Left lung (tissue), 10 donors: ENCODE measurements around the gene VOPP1. TPM values are rescaled to one million over a fixed set of nuclear protein-coding genes. Genes with fewer than 3 reads are reported as not detected.
A peak's percentile ranks its signal among the peaks of the same experiment; 100 is the strongest.

Experiments used
- ATAC-seq: fragments of 200-7000 bp; cut with Tn5 transposase; one replicate; pipeline ENCODE4 v1.9.1; 2020; ENCODE audit warnings: moderate library complexity
- DNase-seq, 4 donors: peaks; one replicate each; pipeline ENCODE4 v3.0.0-alpha.2; 2013 to 2020
- H3K27ac ChIP-seq, 2 donors: fragments of 200-600 bp; sonication (generic) in 1 of 2; one replicate each; pipeline versions ENCODE4 v1.5.0 to v1.8.0; 2020 to 2021
- H3K27me3 ChIP-seq, 2 donors: fragments of 200-600 bp; sonication (generic) in 1 of 2; one replicate each; pipeline versions ENCODE4 v1.5.0 to v1.8.0; 2020 to 2021
- H3K36me3 ChIP-seq, 2 donors: fragments of 200-600 bp; sonication (generic) in 1 of 2; one replicate each; pipeline versions ENCODE4 v1.5.0 to v1.8.0; 2020 to 2021
- H3K4me1 ChIP-seq, 2 donors: fragments of 200-600 bp; one replicate each; pipeline ENCODE4 v1.8.0; 2021
- H3K4me3 ChIP-seq, 2 donors: fragments of 200-600 bp; sonication (generic) in 1 of 2; one replicate each; pipeline versions ENCODE4 v1.5.0 to v1.8.0; 2020 to 2021; ENCODE audit warnings: mild to moderate bottlenecking in 1 of 2
- H3K9me3 ChIP-seq, 2 donors: fragments of 200-600 bp; sonication (generic) in 1 of 2; one replicate each; pipeline versions ENCODE4 v1.5.0 to v1.8.0; 2020 to 2021
- CTCF ChIP-seq, 2 donors: fragments of 200-600 bp; sonication (generic) in 1 of 2; IDR thresholded peaks; one replicate each; pipeline versions ENCODE4 v1.5.0 to v1.8.0; 2021; ENCODE audit warnings: antibody characterized with exemption in 2 of 2
- intact Hi-C, 2 donors: fragments of 100-400 bp; cut with DNase I; formaldehyde crosslinking; loops; one replicate each; pipeline versions ENCODE4 v1.11.2 to v1.14.2; 2022
- polyA plus RNA-seq, 6 donors: library from polyadenylated mRNA; unstranded; fragments of 120-200 nt; gene quantifications; one replicate each; pipeline ENCODE4 v1.2.1, GENCODE V29; 2013; ENCODE audit not compliant: insufficient read length in 6 of 6
- total RNA-seq, 2 donors: library from RNA; stranded (reverse); fragmentation: NEBNext Ultra II Directional; extraction: Animal tissue kit (Norgen Biotek cat#: 25700); gene quantifications; one replicate each; pipeline ENCODE4 v1.2.1, GENCODE V29; 2021
- donor health status: DM: no; HTN: yes; CAD: no.
- donor health status: DM: no; HTN: no; CAD: no.

VOPP1 gene
- total and polyA plus RNA-seq, 8 donors, result 35.4 to 68.5 (median 40.4) TPM

- no peak overlapping the region for H3K27ac ChIP-seq
- TF ChIP-seq CTCF (IDR thresholded peaks at IDR 0.05), result no peak
- no peak overlapping the region for H3K4me3 ChIP-seq
- H3K36me3 ChIP-seq, result no peaks in the 10 kb centered on the region
- ATAC-seq (no peak), DNase-seq (no peak)
- no peaks in the 10 kb centered on the region for H3K9me3 ChIP-seq
- intact Hi-C loops, result no loop called here
- H3K4me1 ChIP-seq, result peaks cover 0 to 44% of the 10 kb centered on the region in 2 donors
- no peaks in the 10 kb centered on the region for H3K27me3 ChIP-seq
Observed at GRCh38 chr7:55574051-55574717, 1.9 kb upstream of the VOPP1 start.

DNA sequence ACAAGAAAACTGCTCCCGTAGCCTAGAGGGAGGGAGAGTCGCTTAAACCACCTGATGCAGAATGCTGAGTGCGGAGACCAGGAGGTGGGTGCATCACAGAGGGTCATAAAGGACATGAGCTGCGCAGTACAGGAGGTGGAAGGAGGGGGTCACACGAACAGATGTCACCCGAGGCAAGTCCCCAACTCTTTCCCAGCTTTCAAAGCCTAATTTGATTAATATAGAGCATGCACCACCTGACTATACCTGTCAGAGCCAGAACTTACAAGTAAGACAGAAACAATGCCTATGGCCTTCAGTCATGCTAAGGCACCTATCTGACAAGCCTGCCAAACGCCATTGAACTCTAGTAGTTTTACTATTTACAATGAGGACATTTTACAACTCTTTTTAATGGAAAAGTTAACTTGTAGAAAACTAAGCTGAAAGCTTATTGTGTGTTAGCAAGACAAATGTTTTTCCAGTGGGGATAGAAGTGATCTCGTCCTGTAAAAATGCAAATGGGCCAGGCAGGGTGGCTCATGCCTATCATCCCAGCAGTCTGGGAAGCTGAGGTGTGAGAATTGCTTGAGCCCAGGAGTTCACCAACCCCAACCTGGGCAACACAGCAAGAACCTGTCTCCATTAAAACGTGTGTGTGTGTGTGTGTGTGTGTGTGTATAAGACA, 1.1 kb upstream of the VOPP1 start:
- intact Hi-C loops, result no loop called here
- peaks cover 0 to 52% of the 10 kb centered on the region in 2 donors for H3K4me1 ChIP-seq
- no peaks in the 10 kb centered on the region for H3K36me3 ChIP-seq
- TF ChIP-seq CTCF (IDR thresholded peaks at IDR 0.05), result no peak
- H3K27me3 ChIP-seq, result no peaks in the 10 kb centered on the region
- DNase-seq, result no peak
- ATAC-seq, result no peak
- H3K27ac ChIP-seq, result peak overlapping the region in 1 of 2 donors; percentile 95
- H3K4me3 ChIP-seq, result peak overlapping the region in 1 of 2 donors; percentile 96
- no peaks in the 10 kb centered on the region for H3K9me3 ChIP-seq

GRCh38 chr7:55571511-55572377, 558 bp downstream of the VOPP1 start:
- ATAC-seq (peak; percentile 62), DNase-seq (peak; percentile 46 to 93 (median 58))
- intact Hi-C loops, result no loop called here
- no peak for TF ChIP-seq CTCF (IDR thresholded peaks at IDR 0.05)
- Histone ChIP-seq H3K36me3 (no peaks in the 10 kb centered on the region), H3K4me1 (peaks cover 0 to 52% of the 10 kb centered on the region in 2 donors), H3K9me3 (no peaks in the 10 kb centered on the region), H3K4me3 (peak overlapping the region; percentile 89 to 96), H3K27ac (peak overlapping the region; percentile 85 to 95), H3K27me3 (no peaks in the 10 kb centered on the region)

DNA sequence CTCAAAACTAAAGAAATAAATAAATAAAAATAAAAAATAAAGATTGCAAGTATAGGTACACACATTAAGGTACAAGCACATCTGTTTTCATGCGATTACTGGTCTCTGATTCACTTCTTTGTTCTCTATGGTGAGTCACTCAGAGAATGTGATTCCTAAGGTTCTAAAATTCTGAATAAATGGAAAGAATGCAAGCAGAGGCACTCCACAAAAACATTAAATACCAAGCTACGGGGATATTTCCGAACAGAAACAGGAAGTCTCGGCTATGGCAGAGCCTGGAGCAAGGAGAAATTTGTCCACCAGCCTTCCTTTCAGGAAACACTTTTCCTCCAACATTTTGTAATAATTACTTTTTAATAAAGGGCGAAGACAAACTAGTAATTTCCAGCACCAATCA, 1.4 kb downstream of the VOPP1 start:
- H3K27me3 ChIP-seq, result no peaks in the 10 kb centered on the region
- peaks cover 0 to 58% of the 10 kb centered on the region in 2 donors for H3K4me1 ChIP-seq
- peak overlapping the region; percentile 85 to 95 for H3K27ac ChIP-seq
- intact Hi-C loops, result no loop called here
- H3K4me3 ChIP-seq, result peak overlapping the region; percentile 89 to 96
- no peak for DNase-seq
- H3K36me3 ChIP-seq, result no peaks in the 10 kb centered on the region
- no peaks in the 10 kb centered on the region for H3K9me3 ChIP-seq
- no peak for ATAC-seq
- TF ChIP-seq CTCF (IDR thresholded peaks at IDR 0.05), result no peak
